ENCODE measurements around the gene MYO7B. TPM values are rescaled to one million over a fixed set of nuclear protein-coding genes. Genes with fewer than 3 reads are reported as not detected.

MYO7B gene
- total RNA-seq, 4 donors from 2014 or later = 2.3 to 13.0 (median 4.8) TPM

- 94 to 100% methylated on average over 2 of the region's 2 CpGs for WGBS, 2 donors
- intact Hi-C loops (cut with DNase I; ENCODE audit: low total_unique reads) = no loop called here
- no peak for DNase-seq (ENCODE audit: low spot score in 2 of 2)
- TF ChIP-seq POLR2A (IDR thresholded peaks at IDR 0.05) (no peak), CTCF (IDR thresholded peaks at IDR 0.05) (no peak)
- H3K4me3 ChIP-seq (ENCODE audit: low read depth, poor library complexity, severe bottlenecking) = no peak overlapping the region
Observed at GRCh38 chr2:127614246-127614645, 78.8 kb downstream of the MYO7B start.

DNA sequence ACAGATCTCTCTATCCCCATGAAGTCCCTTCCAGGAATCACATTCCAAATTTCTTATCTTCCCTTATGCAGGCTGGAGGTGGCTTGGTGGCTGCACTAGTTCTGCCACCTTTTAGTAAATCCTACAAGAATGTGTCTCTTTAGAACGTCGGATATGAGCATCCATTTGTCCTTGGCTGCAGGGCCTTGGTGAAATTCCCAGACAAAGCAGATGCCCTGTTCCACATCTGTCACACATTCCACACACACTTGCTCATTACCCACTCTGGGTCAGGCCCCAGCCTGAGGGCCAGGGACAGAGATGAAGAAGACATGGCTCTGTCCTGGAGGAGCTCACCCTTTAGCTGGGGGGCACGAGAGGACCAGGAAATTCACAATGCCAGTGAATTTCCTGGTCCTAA is 79.2 kb downstream of the MYO7B start:
- DNase-seq (ENCODE audit: low spot score in 2 of 2) = peak in 1 of 2 donors; percentile 57
- 60 to 64% methylated on average over 3 of the region's 3 CpGs for WGBS, 2 donors

DNA sequence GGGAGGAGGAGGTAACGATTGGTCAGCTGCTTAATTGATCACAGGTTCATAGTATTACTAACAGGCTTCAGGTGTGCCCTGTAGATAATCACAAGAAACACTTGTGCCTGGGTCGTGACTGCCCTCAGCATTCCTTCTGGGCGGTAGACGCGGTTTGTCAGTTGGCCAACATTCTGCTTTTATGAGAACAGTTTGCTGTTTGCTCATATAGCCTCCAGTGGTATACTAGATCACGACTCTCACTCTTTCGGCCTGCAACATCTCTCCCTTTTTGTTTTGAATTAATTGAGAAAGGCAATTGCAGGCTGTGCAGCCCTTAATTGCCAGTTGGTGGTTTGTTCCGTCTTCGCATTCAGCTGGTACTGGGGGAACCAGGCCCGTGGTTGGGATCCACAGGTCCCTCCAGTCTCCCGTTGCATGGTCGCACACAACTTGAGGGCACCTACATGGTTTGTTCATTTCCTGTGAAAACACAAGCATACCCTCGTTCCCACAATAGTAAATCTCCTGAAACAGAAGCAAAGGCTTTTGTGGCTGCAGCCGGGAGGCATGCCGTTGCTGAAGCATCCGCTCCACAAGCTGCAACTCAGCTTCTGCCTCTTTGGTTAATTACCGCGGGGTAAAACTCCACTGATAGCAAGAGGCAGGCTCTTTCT is 80.2 kb downstream of the MYO7B start:
- 47 to 48% methylated on average over 18 of the region's 18 CpGs for WGBS, 2 donors
- DNase-seq (ENCODE audit: low spot score in 2 of 2) = peak in 1 of 2 donors; percentile 52
- intact Hi-C loops (cut with DNase I; ENCODE audit: low total_unique reads) = no loop called here
- no peak overlapping the region for H3K4me3 ChIP-seq (ENCODE audit: low read depth, poor library complexity, severe bottlenecking)
- TF ChIP-seq CTCF (IDR thresholded peaks at IDR 0.05) = no peak
- TF ChIP-seq POLR2A (IDR thresholded peaks at IDR 0.05) = no peak

More for the DNA sequence above, 79.2 kb downstream of the MYO7B start:
- no peak overlapping the region for H3K4me3 ChIP-seq (ENCODE audit: low read depth, poor library complexity, severe bottlenecking)
- intact Hi-C loops (cut with DNase I; ENCODE audit: low total_unique reads) = no loop called here
- TF ChIP-seq CTCF (IDR thresholded peaks at IDR 0.05) (no peak), POLR2A (IDR thresholded peaks at IDR 0.05) (no peak)

DNA sequence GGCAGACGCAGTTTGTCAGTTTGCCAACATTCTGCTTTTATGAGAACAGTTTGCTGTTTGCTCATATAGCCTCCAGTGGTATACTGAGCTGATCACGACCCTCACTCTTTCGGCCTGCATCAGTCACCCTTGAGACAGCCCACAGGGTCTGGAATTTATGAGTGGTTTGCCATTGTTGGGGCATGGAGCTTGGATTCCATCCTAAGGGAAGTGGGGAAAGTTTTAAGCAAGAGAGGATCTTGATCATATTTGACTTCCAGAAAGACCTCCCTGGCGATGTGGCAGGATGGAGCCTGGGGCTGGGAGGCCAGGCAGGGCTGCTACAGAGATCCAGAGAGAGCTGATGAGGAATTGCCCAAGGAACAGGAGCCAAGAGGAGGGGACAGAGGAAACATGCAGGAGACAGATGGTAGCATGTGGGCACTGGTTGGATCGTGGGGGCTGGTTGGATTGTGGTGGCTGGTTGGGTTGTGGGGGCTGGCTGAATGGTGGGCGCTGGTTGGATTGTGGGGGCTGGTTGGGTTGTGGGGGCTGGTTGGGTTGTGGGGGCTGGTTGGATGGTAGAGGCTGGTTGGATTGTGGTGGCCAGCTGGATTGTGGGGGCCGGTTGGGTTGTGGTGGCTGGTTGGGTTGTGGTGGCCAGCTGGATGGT is 83.2 kb downstream of the MYO7B start:
- DNase-seq (ENCODE audit: low spot score in 2 of 2) = peak in 1 of 2 donors; percentile 62
- intact Hi-C loops (cut with DNase I; ENCODE audit: low total_unique reads) = no loop called here
- no peak overlapping the region for H3K4me3 ChIP-seq (ENCODE audit: low read depth, poor library complexity, severe bottlenecking)
- 57 to 62% methylated on average over 7 of the region's 7 CpGs for whole genome bisulfite sequencing, 2 donors
- TF ChIP-seq POLR2A (IDR thresholded peaks at IDR 0.05) (no peak), CTCF (IDR thresholded peaks at IDR 0.05) (no peak)

- 94 to 99% methylated on average over 6 of the region's 6 CpGs for WGBS, 2 donors
- intact Hi-C loops (cut with DNase I; ENCODE audit: low total_unique reads) = no loop called here
- H3K4me3 ChIP-seq (ENCODE audit: low read depth, poor library complexity, severe bottlenecking) = no peak overlapping the region
- TF ChIP-seq POLR2A (IDR thresholded peaks at IDR 0.05) = no peak
- no peak for TF ChIP-seq CTCF (IDR thresholded peaks at IDR 0.05)
- DNase-seq (ENCODE audit: low spot score in 2 of 2) = peak in 1 of 2 donors; percentile 52
Observed at GRCh38 chr2:127619203-127619590, 83.7 kb downstream of the MYO7B start.

Data from lower leg skin (tissue), 4 donors.